Measurements from ENCODE around the gene SAPCD2.

Gene SAPCD2

GRCh38 chr9:137029058-137029936 lies 41.1 kb downstream of the SAPCD2 start:
- H3K36me3 ChIP-seq (ENCODE audit: insufficient read depth, low read length) = no peaks in the 10 kb centered on the region
- H3K4me1 ChIP-seq (ENCODE audit: insufficient read depth, low read length, severe bottlenecking) = peaks cover 20% of the 10 kb centered on the region
- H3K27ac ChIP-seq (ENCODE audit: low read depth, low read length, poor library complexity, severe bottlenecking) = no peak overlapping the region
- peaks cover 17% of the 10 kb centered on the region for H3K27me3 ChIP-seq (ENCODE audit: insufficient read depth, low read length)
- H3K9ac ChIP-seq (ENCODE audit: low read length) = no peak overlapping the region
- no peaks in the 10 kb centered on the region for H3K79me2 ChIP-seq (ENCODE audit: insufficient read depth, low read length)
- no peaks in the 10 kb centered on the region for H3F3A ChIP-seq (ENCODE audit: insufficient read depth, low read length)
- H3K9me2 ChIP-seq (ENCODE audit: low read depth, low read length) = no peaks in the 10 kb centered on the region
- H3K9me3 ChIP-seq (ENCODE audit: low read length) = no peaks in the 10 kb centered on the region
- H3K4me2 ChIP-seq (ENCODE audit: low read length) = peak overlapping the region; percentile 99
- no peak for TF ChIP-seq EZH2 (IDR thresholded peaks at IDR 0.05; ENCODE audit: borderline replicate concordance, low read length)
- peak; percentile 84 for TF ChIP-seq CTCF (IDR thresholded peaks at IDR 0.05; ENCODE audit: low read length)
- peak overlapping the region; percentile 63 for H3K4me3 ChIP-seq (ENCODE audit: low read depth, low read length, poor library complexity, severe bottlenecking)
- no peak overlapping the region for H2AFZ ChIP-seq (ENCODE audit: low read length)
- no peaks in the 10 kb centered on the region for H4K20me1 ChIP-seq (ENCODE audit: insufficient read depth, low read length)

GRCh38 chr9:137028263-137029057 lies 41.9 kb downstream of the SAPCD2 start:
- peak overlapping the region; percentile 99 for H3K4me2 ChIP-seq (ENCODE audit: low read length)
- no peaks in the 10 kb centered on the region for H3K9me2 ChIP-seq (ENCODE audit: low read depth, low read length)
- no peaks in the 10 kb centered on the region for H3F3A ChIP-seq (ENCODE audit: insufficient read depth, low read length)
- no peaks in the 10 kb centered on the region for H3K9me3 ChIP-seq (ENCODE audit: low read length)
- H3K36me3 ChIP-seq (ENCODE audit: insufficient read depth, low read length) = no peaks in the 10 kb centered on the region
- H3K4me1 ChIP-seq (ENCODE audit: insufficient read depth, low read length, severe bottlenecking) = peaks cover 20% of the 10 kb centered on the region
- H2AFZ ChIP-seq (ENCODE audit: low read length) = no peak overlapping the region
- H3K9ac ChIP-seq (ENCODE audit: low read length) = peak overlapping the region; percentile 59
- peaks cover 17% of the 10 kb centered on the region for H3K27me3 ChIP-seq (ENCODE audit: insufficient read depth, low read length)
- H3K79me2 ChIP-seq (ENCODE audit: insufficient read depth, low read length) = no peaks in the 10 kb centered on the region
- H4K20me1 ChIP-seq (ENCODE audit: insufficient read depth, low read length) = no peaks in the 10 kb centered on the region
- TF ChIP-seq CTCF (IDR thresholded peaks at IDR 0.05; ENCODE audit: low read length) (peak; percentile 27; the same call in 1 of the 2 replicates), EZH2 (IDR thresholded peaks at IDR 0.05; ENCODE audit: borderline replicate concordance, low read length) (no peak)
- H3K4me3 ChIP-seq (ENCODE audit: low read depth, low read length, poor library complexity, severe bottlenecking) = peak overlapping the region; percentile 63
- H3K27ac ChIP-seq (ENCODE audit: low read depth, low read length, poor library complexity, severe bottlenecking) = no peak overlapping the region

- peak within 1 kb of the TSS; percentile 59 for H3K9ac ChIP-seq (ENCODE audit: low read length)
- peak within 1 kb of the TSS; percentile 99 for H3K4me2 ChIP-seq (ENCODE audit: low read length)
- no peaks in the 10 kb centered on the region for H3K36me3 ChIP-seq (ENCODE audit: insufficient read depth, low read length)
- H3K27ac ChIP-seq (ENCODE audit: low read depth, low read length, poor library complexity, severe bottlenecking) = no peak within 1 kb of the TSS
- no peaks in the 10 kb centered on the region for H3K9me3 ChIP-seq (ENCODE audit: low read length)
- no peaks in the 10 kb centered on the region for H3K79me2 ChIP-seq (ENCODE audit: insufficient read depth, low read length)
- no peaks in the 10 kb centered on the region for H3F3A ChIP-seq (ENCODE audit: insufficient read depth, low read length)
- no peaks in the 10 kb centered on the region for H3K9me2 ChIP-seq (ENCODE audit: low read depth, low read length)
- peaks cover 20% of the 10 kb centered on the region for H3K4me1 ChIP-seq (ENCODE audit: insufficient read depth, low read length, severe bottlenecking)
- peak within 1 kb of the TSS; percentile 63 for H3K4me3 ChIP-seq (ENCODE audit: low read depth, low read length, poor library complexity, severe bottlenecking)
- H2AFZ ChIP-seq (ENCODE audit: low read length) = no peak within 1 kb of the TSS
- H4K20me1 ChIP-seq (ENCODE audit: insufficient read depth, low read length) = no peaks in the 10 kb centered on the region
- TF ChIP-seq EZH2 (IDR thresholded peaks at IDR 0.05; ENCODE audit: borderline replicate concordance, low read length) = no peak
- TF ChIP-seq CTCF (IDR thresholded peaks at IDR 0.05; ENCODE audit: low read length) = no peak
- peaks cover 17% of the 10 kb centered on the region for H3K27me3 ChIP-seq (ENCODE audit: insufficient read depth, low read length)
Measured at GRCh38 chr9:137027369-137028262, 42.7 kb downstream of the SAPCD2 start, which contains the start of gene ABCA2. Gene ABCA2, minus strand, starts transcription at chr9:137028237. Its CDS starts 97 bp downstream, at chr9:137028140.
